ENCODE results near the gene LTBP3. TPM values are rescaled to one million over a fixed set of nuclear protein-coding genes. Genes with fewer than 3 reads are reported as not detected.

Gene LTBP3
- total RNA-seq, 1 experiment from 2014 or later, result 166 TPM

DNA sequence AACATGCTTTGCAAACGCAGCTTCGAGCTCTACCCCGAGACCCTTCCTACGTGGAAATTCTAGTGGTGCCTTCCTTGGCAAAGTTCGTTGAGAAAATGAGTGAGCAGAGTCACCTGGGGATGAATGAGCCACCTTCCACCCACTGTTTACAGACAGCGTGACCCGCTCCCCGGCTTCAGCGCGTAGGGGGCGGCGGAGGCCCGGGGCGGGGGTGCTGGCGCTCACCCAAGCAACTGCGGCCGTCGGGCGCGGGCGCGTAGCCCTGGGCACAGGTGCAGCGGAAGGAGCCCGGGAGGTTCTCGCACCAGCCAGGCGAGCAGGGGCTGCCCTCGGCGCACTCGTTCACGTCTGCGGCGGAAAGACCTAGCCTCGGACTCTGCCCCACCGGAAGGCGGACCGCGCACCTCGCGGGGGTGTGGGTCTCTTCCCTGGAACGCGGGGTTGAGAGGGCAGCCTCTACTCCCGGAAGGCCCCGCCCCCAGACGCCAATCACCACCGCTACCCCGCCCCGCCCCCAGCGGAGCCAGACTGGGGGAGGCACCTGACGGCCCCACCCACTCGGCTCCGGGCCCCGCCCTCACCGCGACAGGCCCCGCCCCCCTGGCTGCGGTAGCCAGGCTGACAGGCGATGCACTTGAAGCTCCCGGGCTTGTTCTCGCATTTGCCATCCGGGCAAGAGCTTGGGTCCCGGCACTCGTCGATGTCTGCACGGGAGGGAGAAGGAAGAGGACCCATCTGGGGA is 11.8 kb downstream of the LTBP3 start:
- intact Hi-C loops (cut with micrococcal nuclease; ENCODE audit: unreplicated experiment), result no loop called here
- TSS peak; percentile 48 for BruUV-seq (replicated peaks)
- TF ChIP-seq, protein P1, sequence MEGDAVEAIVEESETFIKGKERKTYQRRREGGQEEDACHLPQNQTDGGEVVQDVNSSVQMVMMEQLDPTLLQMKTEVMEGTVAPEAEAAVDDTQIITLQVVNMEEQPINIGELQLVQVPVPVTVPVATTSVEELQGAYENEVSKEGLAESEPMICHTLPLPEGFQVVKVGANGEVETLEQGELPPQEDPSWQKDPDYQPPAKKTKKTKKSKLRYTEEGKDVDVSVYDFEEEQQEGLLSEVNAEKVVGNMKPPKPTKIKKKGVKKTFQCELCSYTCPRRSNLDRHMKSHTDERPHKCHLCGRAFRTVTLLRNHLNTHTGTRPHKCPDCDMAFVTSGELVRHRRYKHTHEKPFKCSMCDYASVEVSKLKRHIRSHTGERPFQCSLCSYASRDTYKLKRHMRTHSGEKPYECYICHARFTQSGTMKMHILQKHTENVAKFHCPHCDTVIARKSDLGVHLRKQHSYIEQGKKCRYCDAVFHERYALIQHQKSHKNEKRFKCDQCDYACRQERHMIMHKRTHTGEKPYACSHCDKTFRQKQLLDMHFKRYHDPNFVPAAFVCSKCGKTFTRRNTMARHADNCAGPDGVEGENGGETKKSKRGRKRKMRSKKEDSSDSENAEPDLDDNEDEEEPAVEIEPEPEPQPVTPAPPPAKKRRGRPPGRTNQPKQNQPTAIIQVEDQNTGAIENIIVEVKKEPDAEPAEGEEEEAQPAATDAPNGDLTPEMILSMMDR (IDR thresholded peaks at IDR 0.05; ENCODE audit: unreplicated experiment), result no peak
- no peaks in the 10 kb centered on the region for H3K9me3 Mint-ChIP-seq (ENCODE audit: low read depth, unreplicated experiment)
- peak overlapping the region; percentile 8 for H3K27ac Mint-ChIP-seq (ENCODE audit: unreplicated experiment)
- peaks cover 78% of the 10 kb centered on the region for H3K36me3 Mint-ChIP-seq (ENCODE audit: insufficient read depth, unreplicated experiment)
- H3K4me1 Mint-ChIP-seq (ENCODE audit: low read depth, unreplicated experiment), result peaks cover 36% of the 10 kb centered on the region
- peak; percentile 99 for DNase-seq
- no peaks in the 10 kb centered on the region for H3K27me3 Mint-ChIP-seq (ENCODE audit: unreplicated experiment)
- CTCF ChIA-PET, result interaction anchor here (0.6 to 0.7 kb wide), 2 partner anchors 26 to 463 kb away, joined by 6 read pairs; no protein-coding TSS in a partner anchor
- peak overlapping the region; percentile 54 for H3K4me3 Mint-ChIP-seq (ENCODE audit: low read depth, unreplicated experiment)

DNA sequence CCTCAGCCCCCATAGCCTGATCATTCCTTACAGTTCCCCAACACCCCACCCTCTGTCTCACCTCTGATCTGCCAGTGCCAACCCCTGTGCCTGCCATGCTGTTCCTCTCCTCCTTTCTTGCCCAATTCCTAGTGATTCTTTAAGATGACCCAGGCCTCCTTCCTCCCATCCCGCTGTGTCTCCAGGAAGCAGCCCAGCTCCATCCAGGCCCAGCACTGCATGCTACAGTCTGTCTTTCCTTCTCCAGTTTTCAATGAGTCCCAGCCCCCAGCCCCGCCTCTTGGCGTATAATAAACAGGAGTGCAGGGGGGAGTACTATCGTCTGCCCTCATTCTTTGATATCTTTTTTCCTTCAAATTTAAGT is 12.3 kb downstream of the LTBP3 start:
- CTCF ChIA-PET, result no interaction called here
- peak overlapping the region; percentile 8 for H3K27ac Mint-ChIP-seq (ENCODE audit: unreplicated experiment)
- no peaks in the 10 kb centered on the region for H3K27me3 Mint-ChIP-seq (ENCODE audit: unreplicated experiment)
- TF ChIP-seq, protein P1 (IDR thresholded peaks at IDR 0.05; ENCODE audit: unreplicated experiment), result no peak
- peaks cover 78% of the 10 kb centered on the region for H3K36me3 Mint-ChIP-seq (ENCODE audit: insufficient read depth, unreplicated experiment)
- no TSS peak for BruUV-seq (replicated peaks)
- intact Hi-C loops (cut with micrococcal nuclease; ENCODE audit: unreplicated experiment), result no loop called here
- no peaks in the 10 kb centered on the region for H3K9me3 Mint-ChIP-seq (ENCODE audit: low read depth, unreplicated experiment)
- H3K4me1 Mint-ChIP-seq (ENCODE audit: low read depth, unreplicated experiment), result peaks cover 31% of the 10 kb centered on the region
- DNase-seq, result no peak
- H3K4me3 Mint-ChIP-seq (ENCODE audit: low read depth, unreplicated experiment), result peak overlapping the region; percentile 54

DNA sequence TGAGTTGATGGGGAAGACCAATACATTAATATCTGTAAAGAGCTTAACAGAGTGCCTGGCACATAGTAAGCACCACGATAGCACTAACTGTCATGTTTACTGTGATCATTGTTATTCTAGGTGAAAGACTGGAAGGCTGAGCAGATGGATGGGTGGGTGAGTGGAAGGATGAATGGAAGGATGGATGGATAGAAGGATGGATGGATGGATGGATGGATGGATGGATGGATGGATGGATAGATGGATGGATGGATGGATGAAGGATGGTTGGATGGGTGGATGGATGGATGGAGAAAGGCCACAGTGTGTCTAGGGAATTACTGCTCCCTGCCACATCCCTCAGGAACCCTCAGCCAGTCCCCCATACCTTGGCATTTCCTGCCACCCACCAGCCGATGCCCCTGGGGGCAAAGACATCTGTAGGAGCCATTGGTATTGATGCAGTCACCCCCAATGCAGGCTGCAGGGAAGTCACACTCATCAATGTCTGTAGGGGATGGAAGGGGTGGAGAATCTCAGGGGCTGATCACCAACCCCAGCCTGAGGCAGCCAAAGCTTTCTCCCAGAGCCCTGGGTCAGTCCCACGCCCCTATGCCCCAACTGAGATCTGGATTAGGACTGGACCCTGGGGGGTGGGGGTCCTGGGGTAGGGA is 15.3 kb downstream of the LTBP3 start:
- no peaks in the 10 kb centered on the region for H3K9me3 Mint-ChIP-seq (ENCODE audit: low read depth, unreplicated experiment)

DNA sequence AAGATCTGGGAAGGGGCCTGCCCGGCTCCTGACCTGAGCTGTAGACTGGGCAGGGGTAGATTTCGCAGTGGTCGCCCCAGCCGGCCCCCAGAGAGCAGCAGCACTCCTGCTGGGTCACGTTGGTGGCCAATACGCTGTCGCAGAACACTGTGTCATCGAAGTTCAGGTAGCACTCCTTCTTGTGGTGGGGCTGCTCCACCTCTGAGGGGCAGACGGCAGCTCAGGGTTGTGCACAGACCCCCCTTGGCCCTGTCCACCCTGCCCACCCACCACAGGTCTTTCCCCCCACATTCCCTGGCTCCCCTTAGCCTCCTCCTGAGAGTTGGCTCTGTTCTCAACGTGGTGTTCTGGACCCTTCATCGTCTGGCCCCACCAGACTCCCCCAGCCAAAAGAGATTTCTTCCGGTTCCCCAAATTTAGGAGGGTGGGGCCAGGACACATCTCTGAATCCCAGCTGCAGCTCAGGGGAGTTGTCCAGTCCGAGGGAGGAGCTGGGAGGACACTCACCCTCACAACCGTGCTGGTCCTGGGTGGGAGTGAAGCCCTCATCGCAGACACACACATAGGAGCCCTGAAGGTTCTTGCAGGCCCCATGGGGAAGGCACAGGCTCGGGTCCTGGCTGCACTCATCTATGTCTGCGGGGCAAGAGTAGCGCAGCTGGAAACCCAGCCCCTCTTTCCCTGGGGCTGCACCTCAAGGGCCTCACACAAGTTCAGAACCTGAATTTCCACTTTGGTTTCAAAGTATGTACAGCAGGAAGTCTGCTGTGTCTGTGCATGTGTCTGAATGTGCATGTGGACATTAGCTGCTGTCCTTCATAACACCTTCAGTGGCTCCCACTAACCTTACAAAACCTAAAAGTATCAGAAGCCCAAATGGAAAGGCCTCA is 16.8 kb downstream of the LTBP3 start:
- DNase-seq, result no peak
- Mint-ChIP-seq H3K27ac (ENCODE audit: unreplicated experiment) (peak overlapping the region; percentile 64), H3K27me3 (ENCODE audit: unreplicated experiment) (no peaks in the 10 kb centered on the region), H3K36me3 (ENCODE audit: insufficient read depth, unreplicated experiment) (peaks cover 77% of the 10 kb centered on the region), H3K4me3 (ENCODE audit: low read depth, unreplicated experiment) (peak overlapping the region; percentile 62), H3K9me3 (ENCODE audit: low read depth, unreplicated experiment) (no peaks in the 10 kb centered on the region), H3K4me1 (ENCODE audit: low read depth, unreplicated experiment) (peaks cover 31% of the 10 kb centered on the region)
- intact Hi-C loops (cut with micrococcal nuclease; ENCODE audit: unreplicated experiment), result loop anchor here (2.0 kb wide), 1 partner anchor 29 kb away; the partner anchor contains the start of gene ZNRD2
- BruUV-seq (replicated peaks), result no TSS peak
- CTCF ChIA-PET, result interaction anchor here (0.7 to 2.9 kb wide), 7 partner anchors 11 to 168 kb away, joined by 3 to 39 read pairs (median 4); partner anchors contain the start of genes FAM89B and ZNRD2
- TF ChIP-seq, protein P1 (IDR thresholded peaks at IDR 0.05; ENCODE audit: unreplicated experiment), result no peak

More for the DNA sequence above, 15.3 kb downstream of the LTBP3 start:
- no TSS peak for BruUV-seq (replicated peaks)
- TF ChIP-seq, protein P1 (IDR thresholded peaks at IDR 0.05; ENCODE audit: unreplicated experiment), result no peak
- CTCF ChIA-PET, result no interaction called here
- Mint-ChIP-seq H3K27me3 (ENCODE audit: unreplicated experiment) (no peaks in the 10 kb centered on the region), H3K4me3 (ENCODE audit: low read depth, unreplicated experiment) (no peak overlapping the region), H3K27ac (ENCODE audit: unreplicated experiment) (no peak overlapping the region), H3K36me3 (ENCODE audit: insufficient read depth, unreplicated experiment) (peaks cover 77% of the 10 kb centered on the region), H3K4me1 (ENCODE audit: low read depth, unreplicated experiment) (peaks cover 31% of the 10 kb centered on the region)
- intact Hi-C loops (cut with micrococcal nuclease; ENCODE audit: unreplicated experiment), result no loop called here
- DNase-seq, result no peak
